H7 (cell line): ENCODE measurements around the gene NHSL2. TPM values are rescaled to one million over a fixed set of nuclear protein-coding genes. Genes with fewer than 3 reads are reported as not detected.
"Not testable (repeated sequence)": the region's sequence is repeated elsewhere in the genome, so short reads cannot be mapped to it uniquely, and the experiment has no call there.

Experiments used
- DNase-seq: peaks from one replicate; pipeline ENCODE4 v3.0.0; 2012
- H3K27me3 ChIP-seq: 2 replicates; pipeline ENCODE4 v1.6.0; 2011; ENCODE audit warnings: mild to moderate bottlenecking, low read length; ENCODE audit not compliant: control insufficient read depth, insufficient read depth
- H3K36me3 ChIP-seq: replicated peaks from 2 replicates; pipeline ENCODE4 v1.5.1; 2011; ENCODE audit warnings: low read length; ENCODE audit not compliant: control insufficient read depth, insufficient read depth
- H3K4me3 ChIP-seq: 2 replicates; pipeline ENCODE4 v1.5.1; 2011; ENCODE audit warnings: low read depth, mild to moderate bottlenecking, control low read depth, low read length, moderate library complexity; ENCODE audit not compliant: insufficient read depth
- total RNA-seq: library from RNA; depleted of rRNA; stranded (reverse); fragments of >200 nt; shearing (Covaris generic); gene quantifications from 2 replicates; pipeline ENCODE4 v1.2.3, GENCODE V29; 2014

NHSL2 gene
- total RNA-seq, 1 experiment from 2014 or later = 3.7 TPM

- H3K27me3 ChIP-seq = no peaks in the 10 kb centered on the region
- H3K36me3 ChIP-seq = peaks cover 5% of the 10 kb centered on the region; the same call in 1 of the 2 replicates
- DNase-seq = no peak
- no peak overlapping the region for H3K4me3 ChIP-seq
Measured at GRCh38 chrX:72141372-72142004, 230.8 kb downstream of the NHSL2 start.

- Histone ChIP-seq H3K27me3 (no peaks in the 10 kb centered on the region), H3K4me3 (no peak overlapping the region), H3K36me3 (peaks cover 5% of the 10 kb centered on the region; the same call in 1 of the 2 replicates)
- no peak for DNase-seq
Measured at GRCh38 chrX:72142094-72142793, 231.6 kb downstream of the NHSL2 start.

GRCh38 chrX:72142794-72143608 lies 232.4 kb downstream of the NHSL2 start:
- no peak for DNase-seq
- Histone ChIP-seq H3K36me3 (peaks cover 5% of the 10 kb centered on the region; the same call in 1 of the 2 replicates), H3K27me3 (no peaks in the 10 kb centered on the region), H3K4me3 (no peak overlapping the region)

- no peak overlapping the region for H3K4me3 ChIP-seq
Measured at GRCh38 chrX:72143609-72143907, 232.9 kb downstream of the NHSL2 start.

GRCh38 chrX:72145181-72145580 lies 234.5 kb downstream of the NHSL2 start:
- Histone ChIP-seq H3K4me3 (no peak overlapping the region), H3K27me3 (no peaks in the 10 kb centered on the region)

More at GRCh38 chrX:72143609-72143907, 232.9 kb downstream of the NHSL2 start:
- H3K36me3 ChIP-seq = peaks cover 5% of the 10 kb centered on the region; the same call in 1 of the 2 replicates
- no peak for DNase-seq
- no peaks in the 10 kb centered on the region for H3K27me3 ChIP-seq

GRCh38 chrX:72146527-72146926 lies 235.9 kb downstream of the NHSL2 start:
- H3K36me3 ChIP-seq = no peaks in the 10 kb centered on the region
- DNase-seq = no peak
- no peaks in the 10 kb centered on the region for H3K27me3 ChIP-seq
- H3K4me3 ChIP-seq = no peak overlapping the region

More at GRCh38 chrX:72145181-72145580, 234.5 kb downstream of the NHSL2 start:
- no peak for DNase-seq
- H3K36me3 ChIP-seq = no peaks in the 10 kb centered on the region; the same call in 1 of the 2 replicates

GRCh38 chrX:72158773-72159172 lies 248.1 kb downstream of the NHSL2 start:
- no peak for DNase-seq
- Histone ChIP-seq H3K36me3 (no peaks in the 10 kb centered on the region), H3K4me3 (no peak overlapping the region), H3K27me3 (no peaks in the 10 kb centered on the region)

GRCh38 chrX:72159769-72160168 lies 249.1 kb downstream of the NHSL2 start:
- no peak overlapping the region for H3K4me3 ChIP-seq
- H3K27me3 ChIP-seq = no peaks in the 10 kb centered on the region
- no peaks in the 10 kb centered on the region for H3K36me3 ChIP-seq
- no peak for DNase-seq

GRCh38 chrX:72165551-72165950 lies 254.9 kb downstream of the NHSL2 start:
- Histone ChIP-seq H3K4me3 (no peak overlapping the region), H3K27me3 (no peaks in the 10 kb centered on the region)
- no peak for DNase-seq

GRCh38 chrX:72169008-72169728 lies 258.5 kb downstream of the NHSL2 start:
- Histone ChIP-seq H3K27me3 (no peaks in the 10 kb centered on the region), H3K4me3 (no peak overlapping the region), H3K36me3 (no peaks in the 10 kb centered on the region)
- DNase-seq = no peak

More at GRCh38 chrX:72165551-72165950, 254.9 kb downstream of the NHSL2 start:
- H3K36me3 ChIP-seq = no peaks in the 10 kb centered on the region

GRCh38 chrX:72176289-72176688 lies 265.6 kb downstream of the NHSL2 start:
- H3K36me3 ChIP-seq, DNase-seq, H3K27me3 ChIP-seq, H3K4me3 ChIP-seq: not testable (repeated sequence)

- no peak overlapping the region for H3K4me3 ChIP-seq
- DNase-seq = no peak
- no peaks in the 10 kb centered on the region for H3K27me3 ChIP-seq
- no peaks in the 10 kb centered on the region for H3K36me3 ChIP-seq
Measured at GRCh38 chrX:72176981-72177380, 266.3 kb downstream of the NHSL2 start.

GRCh38 chrX:72180539-72180938 lies 269.9 kb downstream of the NHSL2 start:
- Histone ChIP-seq H3K36me3 (no peaks in the 10 kb centered on the region), H3K27me3 (no peaks in the 10 kb centered on the region), H3K4me3 (no peak overlapping the region)
- DNase-seq = no peak
